ENCODE data around the gene USP27X.

Gene USP27X

GRCh38 chrX:49925176-49925575 is 45.9 kb downstream of the USP27X start:
- DNase-seq (ENCODE audit: insufficient read length, low spot score) = no peak
- no peak for FAIRE-seq
- no peak for TF ChIP-seq CTCF (IDR thresholded peaks at IDR 0.05; ENCODE audit: insufficient read depth, missing control alignments)

GRCh38 chrX:49930039-49930438 is 50.8 kb downstream of the USP27X start:
- DNase-seq (ENCODE audit: insufficient read length, low spot score) (no peak), FAIRE-seq (no peak)
- no peak for TF ChIP-seq CTCF (IDR thresholded peaks at IDR 0.05; ENCODE audit: insufficient read depth, missing control alignments)
